ENCODE measurements around the gene LANCL3.

The LANCL3 gene

GRCh38 chrX:37603938-37604409 is 32.5 kb downstream of the LANCL3 start:
- DNase-seq (ENCODE audit: low read depth): no peak
- H3K4me3 ChIP-seq (ENCODE audit: control insufficient read depth, low read depth, low read length): no peak overlapping the region
- no peak for TF ChIP-seq CTCF (IDR thresholded peaks at IDR 0.05; ENCODE audit: control insufficient read depth, insufficient read depth, low read depth, low read length, missing control alignments)

GRCh38 chrX:37607243-37607642 is 35.8 kb downstream of the LANCL3 start:
- no peak overlapping the region for H3K4me3 ChIP-seq (ENCODE audit: control insufficient read depth, low read depth, low read length)
- TF ChIP-seq CTCF (IDR thresholded peaks at IDR 0.05; ENCODE audit: control insufficient read depth, insufficient read depth, low read depth, low read length, missing control alignments): no peak
- no peak for DNase-seq (ENCODE audit: low read depth)

DNA sequence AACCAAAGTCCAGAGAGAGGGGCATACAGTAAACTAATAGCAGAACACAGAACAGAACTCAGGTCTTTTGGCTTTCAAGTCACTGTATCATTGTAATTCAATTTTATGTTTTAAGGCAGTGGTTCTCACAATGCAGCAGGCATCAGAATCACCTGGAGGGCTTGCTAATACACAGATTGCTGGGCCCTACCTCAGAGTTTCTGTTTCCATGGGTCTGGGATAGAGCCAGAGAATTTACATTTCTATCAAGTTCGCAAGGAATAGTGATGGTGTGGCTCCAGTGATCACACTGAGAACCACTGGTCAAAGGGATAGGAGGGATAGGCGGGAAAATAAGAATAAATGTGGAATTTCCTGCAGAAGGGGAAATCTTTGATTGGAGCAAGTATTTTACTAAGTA is 36.7 kb downstream of the LANCL3 start:
- TF ChIP-seq CTCF (IDR thresholded peaks at IDR 0.05; ENCODE audit: control insufficient read depth, insufficient read depth, low read depth, low read length, missing control alignments): no peak
- H3K4me3 ChIP-seq (ENCODE audit: control insufficient read depth, low read depth, low read length): no peak overlapping the region
- no peak for DNase-seq (ENCODE audit: low read depth)

- no peak for TF ChIP-seq CTCF (IDR thresholded peaks at IDR 0.05; ENCODE audit: control insufficient read depth, insufficient read depth, low read depth, low read length, missing control alignments)
- DNase-seq (ENCODE audit: low read depth): no peak
- no peak overlapping the region for H3K4me3 ChIP-seq (ENCODE audit: control insufficient read depth, low read depth, low read length)
Measured at GRCh38 chrX:37609727-37610126, 38.3 kb downstream of the LANCL3 start.

- H3K4me3 ChIP-seq (ENCODE audit: control insufficient read depth, low read depth, low read length): no peak overlapping the region
- no peak for DNase-seq (ENCODE audit: low read depth)
- no peak for TF ChIP-seq CTCF (IDR thresholded peaks at IDR 0.05; ENCODE audit: control insufficient read depth, insufficient read depth, low read depth, low read length, missing control alignments)
Measured at GRCh38 chrX:37613933-37614332, 42.5 kb downstream of the LANCL3 start.

GRCh38 chrX:37627602-37628001 is 56.1 kb downstream of the LANCL3 start:
- no peak overlapping the region for H3K4me3 ChIP-seq (ENCODE audit: control insufficient read depth, low read depth, low read length)
- DNase-seq (ENCODE audit: low read depth): no peak
- no peak for TF ChIP-seq CTCF (IDR thresholded peaks at IDR 0.05; ENCODE audit: control insufficient read depth, insufficient read depth, low read depth, low read length, missing control alignments)

DNA sequence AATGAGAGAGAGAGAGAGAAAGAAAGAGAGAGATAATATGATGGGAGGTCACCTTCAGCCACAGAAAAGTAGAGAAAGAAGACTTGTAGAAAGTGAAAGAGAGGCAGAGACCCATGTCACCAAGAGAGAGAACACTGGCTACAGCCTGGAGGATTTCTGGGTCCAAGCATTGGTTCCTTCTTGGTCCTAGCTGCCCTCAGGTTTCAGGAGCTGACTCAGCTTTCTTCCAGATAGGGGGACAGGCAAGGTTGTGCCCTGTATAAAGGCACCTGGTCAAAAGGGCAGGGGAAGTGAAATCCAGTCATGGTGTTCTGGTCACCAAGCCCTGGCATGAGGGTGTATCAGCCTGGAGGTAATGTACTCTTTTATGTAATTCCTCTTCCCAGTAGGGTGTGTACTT is 66.6 kb downstream of the LANCL3 start:
- no peak overlapping the region for H3K4me3 ChIP-seq (ENCODE audit: control insufficient read depth, low read depth, low read length)
- TF ChIP-seq CTCF (IDR thresholded peaks at IDR 0.05; ENCODE audit: control insufficient read depth, insufficient read depth, low read depth, low read length, missing control alignments): no peak
- DNase-seq (ENCODE audit: low read depth): no peak

Data from AG09309 (cell line).